GM12892 (cell line): Measurements from ENCODE around the gene MTX3.

Experiments
- DNase-seq: peaks from one replicate; pipeline ENCODE4 v3.0.0; 2011; ENCODE audit not compliant: insufficient read length
- FAIRE-seq: peaks from 2 replicates; lab custom pipeline; 2011; peaks lifted over from hg19 to GRCh38; lab: Jason Lieb, UNC
- POLR2A ChIP-seq: IDR thresholded peaks from 2 replicates; pipeline ENCODE4 v1.6.1; 2011; ENCODE audit warnings: low read depth, low read length, control low read depth
- POLR2AphosphoS5 ChIP-seq: IDR thresholded peaks from 2 replicates; pipeline ENCODE4 v1.6.1; 2011; ENCODE audit warnings: low read depth, low read length, control low read depth
- TAF1 ChIP-seq: IDR thresholded peaks from 2 replicates; pipeline ENCODE4 v1.6.1; 2011; ENCODE audit warnings: low read depth, mild to moderate bottlenecking, control low read depth, low read length, borderline replicate concordance

The MTX3 gene

DNA sequence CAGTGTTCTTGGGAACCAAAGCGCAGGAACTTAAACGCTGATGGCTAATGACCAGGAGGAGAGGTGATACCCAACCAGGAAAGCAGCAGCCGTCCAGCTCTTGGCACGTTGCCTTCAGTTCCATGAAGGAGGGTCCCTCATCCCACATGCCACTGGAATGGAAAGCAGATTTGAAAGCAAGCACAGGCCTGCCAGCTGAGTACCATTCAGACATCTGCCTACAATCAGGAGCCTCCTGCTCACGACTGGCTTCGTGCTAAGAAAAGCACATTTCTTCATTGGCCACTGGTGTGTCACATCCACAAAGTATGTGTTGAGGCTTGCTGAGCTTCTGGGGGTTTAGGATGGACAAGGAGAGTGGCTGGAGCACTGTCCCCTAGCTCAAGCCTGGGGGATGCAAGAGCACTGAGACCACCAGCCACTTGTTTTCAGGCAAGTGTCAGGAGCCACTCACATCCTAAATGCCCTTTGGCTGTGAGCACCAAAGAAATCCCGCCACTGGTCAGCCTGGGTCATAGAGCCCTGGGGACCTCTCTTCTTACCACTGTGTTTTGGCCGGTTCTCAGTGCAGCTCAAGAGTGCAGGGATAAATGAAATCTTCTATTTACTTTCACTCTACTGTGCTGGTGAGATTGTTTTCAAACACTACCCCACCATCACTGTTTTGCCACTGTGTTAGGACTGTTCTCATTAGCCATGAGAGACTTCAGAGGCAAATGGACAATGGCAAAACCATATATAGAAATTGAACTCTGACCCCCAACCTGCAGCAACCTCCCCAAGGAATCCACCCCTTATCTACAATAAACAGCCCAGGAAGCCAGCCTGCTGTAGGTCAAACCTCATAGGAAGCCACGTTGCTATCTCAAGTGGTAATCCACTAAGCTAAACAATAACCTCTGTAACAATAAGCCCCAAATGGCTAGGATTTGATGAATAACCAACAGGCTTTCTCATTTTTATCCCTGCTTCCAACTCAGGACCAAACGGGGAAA, 58.3 kb downstream of the MTX3 start:
- TF ChIP-seq POLR2AphosphoS5 (no peak), POLR2A (no peak), TAF1 (no peak)
- DNase-seq (no peak), FAIRE-seq (no peak)

DNA sequence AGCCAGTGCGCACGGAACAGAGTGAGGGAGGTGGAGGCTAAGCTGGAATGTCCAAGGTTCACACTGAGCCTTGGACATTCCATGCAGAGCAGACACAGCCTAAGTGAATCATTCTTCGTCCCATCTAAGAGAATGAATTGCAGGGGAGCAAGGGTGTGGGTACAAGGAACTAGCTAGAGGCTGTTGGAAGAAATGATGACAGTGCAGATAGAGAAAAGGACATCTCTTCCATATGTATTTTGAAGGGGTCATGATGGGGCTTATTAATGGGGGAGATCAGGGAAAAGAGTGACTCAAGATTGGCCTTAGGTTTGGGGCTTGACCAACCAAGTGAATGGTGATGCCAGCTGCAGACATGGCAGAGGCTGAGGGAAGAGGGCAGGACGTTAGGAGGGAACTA, 59.2 kb downstream of the MTX3 start:
- FAIRE-seq (no peak), DNase-seq (no peak)
- TF ChIP-seq POLR2AphosphoS5: no peak

DNA sequence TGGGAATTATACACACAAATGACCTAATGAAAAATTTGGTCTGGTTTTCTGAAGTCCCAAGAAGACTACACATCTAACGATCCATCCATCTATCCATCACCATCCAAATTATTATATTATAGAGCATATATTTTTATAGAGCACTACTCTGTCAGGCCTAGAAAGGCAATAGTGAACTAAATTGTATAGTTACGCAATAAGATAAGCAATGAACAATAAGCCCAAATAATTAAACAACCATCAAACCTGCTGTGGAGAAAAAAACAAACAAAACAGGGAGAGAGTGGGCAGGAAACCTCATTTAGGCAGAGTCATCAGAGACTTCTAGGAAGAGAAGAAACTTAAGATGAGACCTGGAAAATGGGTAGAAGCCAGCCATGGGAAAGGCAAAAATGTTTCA, 59.7 kb downstream of the MTX3 start:
- FAIRE-seq (no peak), DNase-seq (no peak)
- TF ChIP-seq POLR2A (no peak), TAF1 (no peak), POLR2AphosphoS5 (no peak)

DNA sequence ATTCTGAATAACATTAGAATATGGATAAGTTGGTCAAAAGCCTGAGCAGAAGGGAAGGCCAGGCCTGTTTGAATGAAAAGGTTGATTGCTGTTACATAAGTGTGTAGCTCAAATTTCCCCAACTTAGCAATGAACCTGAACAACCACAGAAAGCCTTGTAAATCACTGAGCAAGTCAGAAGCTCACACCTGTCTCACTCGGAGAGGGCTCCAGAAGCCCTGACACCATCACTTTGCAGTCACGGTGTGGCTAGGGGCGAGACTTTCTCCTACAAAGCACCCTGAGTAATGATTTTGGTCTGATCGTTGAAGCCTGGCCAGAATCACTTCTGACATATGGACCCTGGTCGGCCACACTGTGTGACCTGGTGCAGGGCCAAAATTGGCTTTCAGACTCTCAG, 62.0 kb downstream of the MTX3 start:
- DNase-seq (no peak), FAIRE-seq (no peak)
- no peak for TF ChIP-seq POLR2AphosphoS5
